ENCODE data around the gene DCDC2.

- TF ChIP-seq CTCF (conservative IDR thresholded peaks at IDR 0.05) (no peak), EZH2 (IDR thresholded peaks at IDR 0.05; ENCODE audit: low read depth) (no peak)
Measured at GRCh38 chr6:24296944-24297343, 60.9 kb downstream of the DCDC2 start.
